ENCODE measurements around the gene FRG1.
"Not testable (repeated sequence)": the region's sequence is repeated elsewhere in the genome, so short reads cannot be mapped to it uniquely, and the experiment has no call there.

Gene FRG1

GRCh38 chr4:189940178-189941004, at the start of gene FRG1:
Gene FRG1 (plus strand): TSS chr4:189940872. CDS start chr4:189941010, 138 bp downstream.
- DNase-seq = no peak

- no peak for DNase-seq
Observed at GRCh38 chr4:189897667-189898066, 43.0 kb upstream of the FRG1 start.

DNA sequence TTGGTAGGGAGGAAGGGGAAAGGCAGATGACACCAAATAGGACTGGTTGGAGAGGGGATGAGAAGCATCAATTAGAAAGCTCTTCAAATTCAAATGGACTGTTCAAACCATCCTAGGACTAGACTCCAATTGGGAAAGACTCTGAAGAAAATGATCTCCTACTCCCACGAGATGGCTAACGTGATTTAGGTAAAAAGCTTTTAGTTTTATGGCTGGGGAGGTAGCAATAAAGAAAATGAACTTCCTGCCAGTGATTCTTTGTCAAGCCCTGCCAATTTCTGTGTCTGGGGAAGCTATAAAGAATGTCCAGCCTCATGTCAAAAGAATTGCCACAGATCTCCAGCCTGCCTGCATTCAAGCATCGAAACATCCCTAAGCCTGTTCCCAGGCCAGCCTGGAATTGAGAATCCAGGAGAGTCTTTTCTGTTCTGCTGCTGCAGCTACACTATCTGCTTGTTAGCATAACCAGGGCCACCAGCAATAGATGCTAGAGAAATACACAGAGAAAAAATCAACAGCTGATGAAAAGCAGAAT, 41.1 kb upstream of the FRG1 start:
- DNase-seq = not testable (repeated sequence)

- DNase-seq = not testable (repeated sequence)
Observed at GRCh38 chr4:189904420-189905027, 36.1 kb upstream of the FRG1 start.

DNA sequence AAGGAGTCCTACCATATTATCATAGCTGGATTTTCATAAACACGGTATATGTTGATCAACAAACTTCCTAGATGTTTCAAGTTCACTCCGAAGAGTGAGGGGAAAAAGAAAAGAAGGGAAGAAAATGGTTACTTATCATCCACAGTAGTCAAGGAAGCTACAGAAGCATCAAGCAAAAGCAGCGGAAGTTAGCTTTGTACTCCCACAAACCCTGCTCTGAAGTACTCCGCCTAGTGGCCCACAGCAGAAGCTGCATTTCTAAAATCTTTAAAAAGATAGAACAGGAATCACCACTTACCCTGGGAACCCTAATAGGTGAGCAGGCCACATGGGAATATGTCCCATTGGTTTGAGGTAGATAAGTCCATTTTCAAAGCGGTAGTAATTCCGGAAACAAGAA, 28.5 kb upstream of the FRG1 start:
- no peak for DNase-seq

DNA sequence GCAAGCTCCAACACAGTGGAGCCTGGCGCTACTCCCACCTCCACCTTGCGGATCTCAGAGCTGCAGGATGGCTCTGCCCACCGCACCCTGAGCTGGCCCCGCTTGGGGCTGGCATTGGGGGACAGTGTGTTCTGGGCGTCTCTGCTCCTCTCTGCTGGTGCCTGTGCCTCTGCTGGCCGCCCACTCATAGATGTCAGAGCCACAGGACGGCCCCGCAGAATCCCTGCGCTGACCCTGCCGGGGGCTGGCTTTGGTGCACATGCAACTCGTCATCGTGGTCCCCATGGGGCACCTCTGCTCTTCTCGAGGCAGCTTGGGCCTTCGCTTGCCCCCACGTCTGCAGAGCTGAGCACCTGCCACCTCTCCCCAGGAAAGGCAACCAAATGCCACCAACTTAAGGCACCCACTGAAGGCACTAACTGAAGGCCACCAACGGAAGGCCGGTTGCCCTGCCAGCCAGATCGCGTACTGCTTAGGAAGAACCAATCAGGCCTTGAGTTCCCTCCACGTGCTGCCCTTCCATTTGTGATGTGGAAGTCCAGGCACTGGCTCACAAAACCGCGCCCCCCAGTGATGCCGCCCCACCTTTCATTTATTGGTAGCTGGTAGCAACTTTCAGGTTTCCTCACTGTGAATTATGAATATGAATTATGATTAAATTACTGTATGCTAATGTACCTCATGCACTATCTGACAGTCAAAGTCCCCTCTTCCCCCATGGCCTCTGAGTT, 23.3 kb upstream of the FRG1 start:
- no peak for DNase-seq

DNA sequence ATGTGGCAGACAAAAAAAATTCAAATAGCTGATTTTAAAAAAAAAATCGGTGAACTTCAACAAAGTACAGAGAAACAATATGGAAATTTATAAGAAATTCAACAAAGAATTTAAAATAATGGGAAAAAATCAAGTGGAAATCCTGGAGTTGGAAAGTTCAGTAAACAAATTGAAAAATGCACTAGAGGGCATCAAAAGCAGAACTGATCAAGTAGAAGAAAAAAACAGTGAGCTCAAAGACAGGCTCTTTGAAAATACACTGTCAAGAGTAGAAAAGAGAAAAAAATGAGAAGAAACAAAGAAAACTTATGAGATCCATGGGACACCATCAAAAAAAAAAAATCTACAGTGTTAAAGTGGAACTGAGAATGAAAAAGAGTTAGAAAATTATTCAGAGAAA, 19.6 kb upstream of the FRG1 start:
- DNase-seq = no peak

GRCh38 chr4:189926742-189927141, 13.9 kb upstream of the FRG1 start:
- not testable (repeated sequence) for DNase-seq

GRCh38 chr4:189941005-189941450, 356 bp downstream of the FRG1 start:
- no peak for DNase-seq

DNA sequence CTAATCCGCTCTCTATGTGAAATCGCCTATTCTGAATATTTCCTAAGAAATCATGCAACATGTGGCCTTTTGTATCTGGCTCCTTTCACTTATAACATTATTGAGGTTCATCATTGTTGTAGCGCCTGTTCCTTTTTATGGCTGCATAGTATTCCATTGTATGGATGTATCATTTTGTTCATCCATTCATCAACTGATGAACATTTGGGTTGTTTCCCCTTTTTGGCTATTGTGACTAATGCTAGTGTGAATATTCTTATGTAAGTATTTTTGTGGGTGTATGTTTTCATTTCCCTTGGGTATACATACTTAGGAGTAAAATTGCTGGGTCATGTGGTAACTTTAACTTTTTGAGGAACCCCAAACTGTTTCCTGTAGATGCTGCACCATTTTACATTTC, 1.7 kb downstream of the FRG1 start:
- DNase-seq = not testable (repeated sequence)

DNA sequence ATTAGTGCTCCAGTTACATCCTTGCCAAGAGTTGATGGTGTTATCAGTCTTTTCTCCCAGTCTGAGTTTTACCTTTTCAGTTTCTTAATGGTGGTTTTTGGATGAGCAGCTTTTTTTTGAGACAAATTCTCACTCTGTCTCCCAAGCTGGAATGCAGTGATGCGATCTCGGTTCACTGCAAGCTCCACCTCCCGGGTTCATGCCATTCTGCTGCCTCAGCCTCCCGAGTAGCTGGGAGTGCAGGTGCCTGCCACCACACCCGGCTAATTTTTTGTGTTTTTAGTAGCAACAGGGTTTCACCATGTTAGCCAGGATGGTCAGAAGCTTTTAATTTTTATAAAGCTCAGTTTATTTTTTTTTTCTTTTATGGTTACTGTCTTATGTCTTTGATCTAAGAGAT, 3.4 kb downstream of the FRG1 start:
- DNase-seq = not testable (repeated sequence)

DNA sequence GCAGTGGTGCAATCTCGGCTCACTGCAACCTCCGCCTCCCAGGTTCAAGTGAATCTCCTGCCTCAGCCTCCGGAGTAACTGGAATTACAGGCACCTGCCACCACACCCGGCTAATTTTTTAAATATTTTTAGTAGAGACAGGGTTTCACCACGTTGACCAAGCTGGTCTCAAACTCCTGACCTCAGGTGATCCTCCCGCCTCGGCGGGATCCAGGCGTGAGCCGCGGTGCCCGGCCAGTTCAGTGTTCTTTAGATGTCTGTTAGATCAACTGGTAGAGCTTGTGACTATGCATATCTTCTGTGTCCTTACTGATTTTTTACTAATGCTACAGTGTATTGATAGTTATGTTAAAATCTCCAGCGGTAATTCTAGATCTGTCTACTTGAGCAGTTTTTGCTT, 6.2 kb downstream of the FRG1 start:
- not testable (repeated sequence) for DNase-seq

- not testable (repeated sequence) for DNase-seq
Observed at GRCh38 chr4:189948486-189948885, 7.8 kb downstream of the FRG1 start.

DNA sequence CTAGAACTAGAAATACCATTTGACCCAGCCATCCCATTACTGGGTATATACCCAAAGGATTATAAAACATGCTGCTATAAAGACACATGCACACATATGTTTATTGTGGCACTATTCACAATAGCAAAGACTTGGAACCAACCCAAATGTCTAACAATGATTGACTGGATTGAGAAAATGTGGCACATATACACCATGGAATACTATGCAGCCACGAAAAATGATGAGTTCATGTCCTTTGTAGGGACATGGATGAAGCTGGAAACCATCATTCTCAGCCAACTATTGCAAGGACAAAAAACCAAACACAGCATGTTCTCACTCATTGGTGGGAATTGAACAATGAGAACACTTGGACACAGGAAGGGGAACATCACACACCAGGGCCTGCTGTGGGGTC, 28.6 kb downstream of the FRG1 start:
- DNase-seq = not testable (repeated sequence)

DNA sequence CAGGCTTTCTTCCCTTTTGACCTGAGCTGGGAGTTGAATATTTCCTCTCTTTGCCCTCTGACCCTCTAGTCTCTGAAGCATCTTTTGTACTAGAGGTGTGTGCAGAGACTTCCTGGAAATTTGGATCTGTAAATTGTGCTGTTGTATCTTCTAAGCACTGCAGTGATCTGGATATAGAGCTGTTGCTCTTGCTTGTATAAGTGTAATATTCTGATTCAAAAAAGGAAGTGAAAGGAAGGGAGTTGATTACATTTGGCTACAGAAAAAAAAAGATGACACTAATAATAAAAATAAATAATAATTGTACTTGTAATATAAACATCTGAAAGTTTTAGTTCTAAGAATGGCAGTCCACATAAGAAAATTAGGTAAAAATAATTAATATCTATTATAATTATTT, 33.0 kb downstream of the FRG1 start:
- no peak for DNase-seq

GRCh38 chr4:189974056-189974455, 33.4 kb downstream of the FRG1 start:
- DNase-seq = no peak

GRCh38 chr4:189979196-189980047, 38.8 kb downstream of the FRG1 start:
- no peak for DNase-seq

DNA sequence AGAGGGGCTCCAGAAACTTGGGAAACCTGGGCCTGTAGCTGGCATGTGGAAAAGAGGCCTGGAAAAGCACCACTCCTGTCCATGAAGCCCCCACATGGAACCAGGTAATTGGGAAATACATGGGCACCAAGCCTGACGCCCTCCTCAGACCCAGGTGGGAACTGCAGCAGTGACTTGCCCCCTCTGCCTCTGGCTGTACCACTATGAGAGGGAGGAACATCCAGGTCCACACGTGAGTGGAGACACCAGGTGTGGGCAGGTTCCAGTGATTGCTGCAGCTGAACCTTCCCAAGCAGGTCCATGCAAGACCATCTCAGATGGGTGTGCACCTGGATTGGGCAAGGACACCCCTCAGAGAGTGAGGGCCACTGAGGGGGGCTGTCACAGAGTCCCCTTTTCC, 39.6 kb downstream of the FRG1 start:
- not testable (repeated sequence) for DNase-seq

DNA sequence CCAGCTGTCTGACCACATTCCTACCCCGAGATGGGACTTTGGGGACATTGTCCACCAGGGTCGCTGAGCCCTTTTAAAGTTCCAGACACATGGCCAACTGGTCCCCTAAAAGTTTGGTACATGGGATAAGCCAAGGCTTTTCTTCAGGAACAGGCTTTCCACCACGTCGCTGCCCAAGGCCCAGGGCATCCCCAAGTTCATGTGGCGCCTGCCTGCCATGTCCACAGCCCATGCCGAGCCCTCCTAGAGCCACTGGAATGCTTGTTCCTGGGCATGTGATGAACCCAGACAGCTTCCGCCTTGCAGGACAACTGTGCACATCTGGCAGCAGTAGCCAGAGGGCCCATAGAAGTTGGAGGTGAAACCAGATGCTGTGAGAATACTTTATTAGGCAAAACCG, 41.3 kb downstream of the FRG1 start:
- no peak for DNase-seq

DNA sequence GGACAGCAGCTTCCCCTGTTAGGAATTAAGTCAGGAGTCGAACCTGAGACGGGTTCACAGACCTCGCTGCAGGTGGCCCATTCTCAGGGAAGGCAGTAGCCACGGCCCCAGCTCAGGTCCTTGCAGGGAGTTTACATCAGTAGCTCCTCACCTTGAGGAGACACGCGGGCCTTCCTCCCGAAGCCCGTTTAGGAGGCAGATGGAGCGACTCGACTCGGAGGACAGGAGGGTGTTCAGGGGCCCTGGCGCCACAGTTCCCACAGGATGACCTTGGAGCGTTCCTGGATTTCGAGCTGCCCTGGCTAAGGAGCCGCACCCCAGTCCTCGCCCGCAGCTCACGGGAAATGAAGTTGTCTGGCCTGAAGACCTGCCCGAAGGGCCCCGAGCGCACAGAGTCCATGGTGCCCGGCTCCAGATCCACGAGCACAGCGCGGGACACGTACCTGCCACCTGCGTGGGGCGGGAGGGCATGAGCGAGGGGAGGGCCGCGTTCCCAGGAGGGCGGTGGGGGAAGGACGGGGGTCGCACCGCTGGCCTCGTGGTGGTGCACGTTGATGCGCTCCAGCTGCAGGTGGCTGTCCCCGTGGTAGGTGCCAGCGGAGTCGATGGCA, 43.3 kb downstream of the FRG1 start:
- not testable (repeated sequence) for DNase-seq

DNA sequence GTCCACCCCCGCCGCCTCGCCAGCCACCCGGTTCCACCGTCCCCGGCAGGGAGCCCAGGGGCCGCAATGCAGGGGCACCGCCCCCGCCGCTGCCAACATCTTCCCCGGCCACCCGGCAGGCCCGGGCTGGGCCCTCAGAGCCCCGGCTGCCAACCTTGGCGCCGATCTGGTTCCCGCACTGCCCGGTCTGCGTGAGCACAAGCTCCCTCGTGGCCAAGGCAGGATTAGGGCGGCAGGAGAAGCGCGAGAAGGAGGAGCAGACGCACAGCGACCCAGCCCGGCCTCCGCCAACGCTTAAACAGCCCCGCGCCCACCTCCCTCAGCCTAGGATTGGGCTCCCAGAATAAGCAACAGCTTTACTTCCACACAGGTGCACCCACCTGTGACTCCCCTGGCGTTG, 44.0 kb downstream of the FRG1 start:
- DNase-seq = not testable (repeated sequence)
